GM18498 (cell line): ENCODE measurements around the gene VPS11.
"Not testable (repeated sequence)": the region's sequence is repeated elsewhere in the genome, so short reads cannot be mapped to it uniquely, and the experiment has no call there.

Experiments used
- ATAC-seq: cut with Tn5 transposase; IDR thresholded peaks from one replicate; pipeline ENCODE4 v1.9.1; 2021; ENCODE audit warnings: mild to moderate bottlenecking, moderate library complexity; ENCODE audit not compliant: unreplicated experiment

Gene VPS11

DNA sequence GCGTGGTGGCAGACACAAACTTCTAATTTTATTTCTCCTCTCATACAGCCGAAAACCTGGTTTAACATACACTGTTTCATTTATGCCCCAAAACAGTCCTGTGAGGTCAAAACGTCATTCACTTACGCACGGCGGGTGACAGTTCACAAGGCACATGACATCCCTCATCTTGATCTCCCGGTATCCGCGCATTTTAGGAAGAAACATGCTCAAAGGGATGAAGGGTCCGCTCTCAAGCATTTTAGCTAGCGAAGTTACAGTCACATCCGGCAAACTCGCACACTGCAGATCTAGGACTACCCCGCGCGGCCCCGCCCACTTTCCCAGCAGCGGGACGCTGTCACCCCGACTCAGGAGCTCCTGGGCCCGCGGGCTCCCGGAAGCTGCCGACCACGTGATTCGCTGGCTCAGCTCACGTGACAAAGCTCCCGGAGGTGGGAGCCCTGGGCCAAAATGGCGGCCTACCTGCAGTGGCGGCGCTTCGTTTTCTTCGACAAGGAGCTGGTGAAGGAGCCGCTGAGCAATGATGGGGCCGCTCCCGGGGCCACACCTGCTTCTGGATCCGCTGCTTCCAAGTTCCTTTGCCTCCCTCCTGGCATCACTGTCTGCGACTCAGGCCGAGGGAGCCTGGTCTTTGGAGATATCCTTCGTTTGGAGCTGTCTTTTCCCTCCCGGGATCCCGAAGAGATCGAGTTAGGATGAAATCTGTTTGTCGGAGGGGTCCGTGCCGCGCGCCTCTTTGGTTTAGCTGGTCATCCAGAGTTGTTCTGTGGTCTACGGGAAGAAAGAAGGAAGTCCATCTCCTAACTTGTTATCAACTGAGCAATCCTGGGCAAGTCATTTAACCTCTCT lies at the start of gene VPS11:
TSS of gene VPS11 (plus strand) at position 448 of the 852 bp plus-strand sequence. CDS start at position 454, 6 bp downstream.
- peak; percentile 93 for ATAC-seq

DNA sequence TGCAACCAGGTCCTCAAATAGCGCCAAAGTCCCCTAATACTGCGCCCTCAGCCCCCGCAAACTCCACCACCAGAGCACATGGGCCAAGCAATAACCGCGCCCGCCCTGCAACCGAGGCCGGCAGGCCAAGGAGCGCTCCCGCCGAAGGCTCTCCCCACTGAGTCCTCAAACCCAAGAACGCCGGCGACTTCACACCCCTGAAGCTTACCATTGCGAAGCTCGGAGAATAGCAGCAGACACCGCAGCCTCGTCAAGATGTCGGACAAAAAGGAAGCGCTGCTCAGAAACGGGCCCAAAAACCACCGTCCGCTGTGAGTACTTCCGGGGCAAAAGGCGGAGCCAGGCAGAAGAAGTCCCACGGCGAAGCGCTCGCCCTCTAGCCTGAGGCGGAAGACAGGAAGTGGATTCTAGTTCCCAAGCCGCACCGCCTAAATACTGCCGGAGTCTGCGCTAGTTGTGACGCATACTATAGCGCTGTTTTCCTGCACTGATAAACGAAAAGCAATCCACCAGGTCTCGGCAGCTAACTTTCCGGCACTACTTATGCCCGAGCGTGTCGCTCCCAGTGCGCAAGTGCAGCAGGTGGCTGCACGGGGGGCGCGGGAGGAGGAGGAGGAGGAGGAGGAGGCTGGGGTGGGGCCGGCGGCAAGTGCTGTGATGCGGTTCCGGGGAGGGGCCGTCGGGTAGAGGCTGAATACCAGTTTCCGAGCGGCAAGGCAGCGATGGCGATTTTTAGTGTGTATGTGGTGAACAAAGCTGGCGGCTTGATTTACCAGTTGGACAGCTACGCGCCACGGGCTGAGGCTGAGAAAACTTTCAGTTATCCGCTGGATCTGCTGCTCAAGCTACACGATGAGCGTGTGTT lies 49.3 kb upstream of the VPS11 start, which contains the start of the genes RPS25 and TRAPPC4:
TSS of gene RPS25 (minus strand) at position 270 of the 865 bp plus-strand sequence. CDS start at position 211, 59 bp downstream.
TSS of gene TRAPPC4 (plus strand) at position 693 of the 865 bp plus-strand sequence. CDS start at position 723, 30 bp downstream.
- peak; percentile 84 for ATAC-seq

GRCh38 chr11:119019996-119020395 lies 47.6 kb upstream of the VPS11 start:
- no peak for ATAC-seq

- no peak for ATAC-seq
Measured at GRCh38 chr11:119021631-119022030, 46.0 kb upstream of the VPS11 start.

DNA sequence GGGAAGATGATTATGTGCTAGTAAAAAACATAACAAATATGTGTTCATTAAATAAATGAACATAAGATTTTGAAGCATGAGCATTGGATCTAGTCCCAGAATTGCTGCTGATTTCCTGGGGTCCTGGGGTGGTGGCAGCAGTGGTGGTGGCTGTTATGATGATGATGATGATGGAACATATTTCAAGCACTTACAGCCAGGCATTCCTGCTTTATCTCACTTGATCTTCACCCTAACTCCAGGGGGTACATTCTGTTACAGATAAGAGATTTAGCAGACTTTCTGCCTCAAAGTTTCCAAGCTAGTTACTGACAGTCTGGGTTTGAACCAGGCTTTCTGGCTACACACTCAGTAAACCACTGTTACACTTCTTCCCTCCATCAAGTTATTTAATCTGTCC lies 43.9 kb upstream of the VPS11 start:
- ATAC-seq: no peak

GRCh38 chr11:119024430-119025098 lies 43.1 kb upstream of the VPS11 start:
- no peak for ATAC-seq

DNA sequence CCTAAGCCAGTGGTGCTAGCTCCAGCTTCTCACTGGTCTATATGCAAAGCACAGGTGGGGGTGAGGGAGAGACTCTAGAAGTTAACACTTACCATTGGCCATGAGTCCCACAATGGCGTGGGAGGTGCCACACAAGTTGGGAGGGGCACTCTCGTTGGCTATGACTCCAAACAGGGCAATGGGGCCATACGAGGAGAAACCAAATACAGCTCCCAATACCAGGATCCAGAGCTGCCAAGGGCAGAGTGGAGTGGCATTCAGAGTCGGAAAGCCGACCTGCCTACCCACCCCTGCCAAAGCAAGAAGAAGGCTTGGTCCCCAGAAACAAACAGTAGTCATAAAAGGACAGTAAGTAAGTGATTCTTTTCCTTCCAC lies 42.5 kb upstream of the VPS11 start:
- ATAC-seq: no peak

GRCh38 chr11:119025541-119025940 lies 42.1 kb upstream of the VPS11 start:
- no peak for ATAC-seq

DNA sequence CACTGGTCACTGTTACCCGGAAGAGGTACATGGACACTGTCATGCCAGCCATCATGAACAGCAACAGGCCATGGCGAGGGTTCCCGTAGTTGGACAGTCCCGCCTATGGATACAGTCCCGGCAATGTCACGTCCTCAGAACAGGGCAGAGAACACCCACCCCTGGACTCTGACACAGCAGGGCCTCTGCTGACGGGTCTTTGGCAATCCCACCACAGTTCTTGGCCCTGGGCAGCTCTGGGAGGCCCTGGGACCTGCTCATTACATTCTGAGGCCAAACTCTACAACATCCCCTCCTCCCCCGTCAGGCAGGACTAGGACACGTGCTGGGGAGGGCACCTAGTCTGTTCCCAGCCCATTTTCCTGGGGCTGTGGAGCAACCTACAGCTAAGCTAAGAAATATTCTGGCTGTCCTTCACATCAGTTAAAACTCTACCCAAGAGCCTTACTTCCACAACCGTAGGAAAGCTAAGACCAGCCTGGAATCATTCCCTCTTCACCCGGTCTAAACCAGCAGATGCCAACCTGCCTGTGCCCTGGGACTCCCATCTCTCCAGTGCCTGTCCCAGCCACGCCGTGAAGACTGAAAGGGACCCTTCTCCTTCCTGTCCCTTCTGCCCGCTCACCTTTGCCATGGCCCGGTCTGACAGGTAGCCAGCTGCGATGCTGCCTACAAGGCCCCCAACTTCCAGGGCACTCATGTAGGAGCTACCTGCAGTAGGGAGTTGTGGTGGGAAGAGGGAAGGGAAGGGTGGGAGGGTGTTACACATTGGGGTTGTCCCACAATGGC lies 41.4 kb upstream of the VPS11 start:
- no peak for ATAC-seq

GRCh38 chr11:119026970-119027369 lies 40.6 kb upstream of the VPS11 start:
- no peak for ATAC-seq

DNA sequence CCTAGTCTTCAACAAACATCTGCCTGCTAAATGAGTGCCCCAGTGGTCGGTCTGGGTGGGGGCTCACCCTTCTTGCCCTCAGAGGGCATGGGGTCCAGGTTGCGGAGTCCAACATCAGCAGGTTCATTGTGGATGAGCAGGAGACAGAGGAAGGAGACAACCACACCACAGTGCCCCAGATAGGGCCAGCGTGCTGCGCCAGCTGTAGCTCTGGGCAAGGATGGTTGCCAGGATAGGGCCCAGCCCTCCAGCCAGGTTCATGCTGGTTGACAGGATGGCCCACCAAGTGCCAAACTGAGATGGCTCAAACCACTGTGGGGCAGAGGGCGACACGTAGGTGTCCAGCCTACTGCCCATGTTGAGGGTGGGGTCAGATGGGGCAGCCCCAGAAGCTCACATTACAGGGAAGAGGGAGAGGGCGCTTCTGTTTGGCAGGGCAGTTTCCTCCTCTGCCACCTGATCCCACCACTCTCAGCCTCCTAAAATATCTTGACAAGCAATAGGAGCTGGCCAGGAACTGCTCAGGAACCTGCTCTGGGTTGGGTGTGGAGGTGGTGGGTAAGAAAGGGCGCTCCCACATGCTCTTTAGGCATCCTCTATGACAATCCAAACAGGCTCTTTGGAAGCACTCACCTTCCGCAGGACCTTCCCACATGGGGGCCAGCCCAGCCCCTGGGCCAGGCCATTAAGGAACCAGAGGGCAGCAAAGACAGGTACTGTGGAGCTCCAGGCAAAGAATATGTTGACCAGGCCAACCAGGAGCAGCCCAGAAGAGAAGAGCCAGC lies 39.9 kb upstream of the VPS11 start:
- ATAC-seq: no peak

DNA sequence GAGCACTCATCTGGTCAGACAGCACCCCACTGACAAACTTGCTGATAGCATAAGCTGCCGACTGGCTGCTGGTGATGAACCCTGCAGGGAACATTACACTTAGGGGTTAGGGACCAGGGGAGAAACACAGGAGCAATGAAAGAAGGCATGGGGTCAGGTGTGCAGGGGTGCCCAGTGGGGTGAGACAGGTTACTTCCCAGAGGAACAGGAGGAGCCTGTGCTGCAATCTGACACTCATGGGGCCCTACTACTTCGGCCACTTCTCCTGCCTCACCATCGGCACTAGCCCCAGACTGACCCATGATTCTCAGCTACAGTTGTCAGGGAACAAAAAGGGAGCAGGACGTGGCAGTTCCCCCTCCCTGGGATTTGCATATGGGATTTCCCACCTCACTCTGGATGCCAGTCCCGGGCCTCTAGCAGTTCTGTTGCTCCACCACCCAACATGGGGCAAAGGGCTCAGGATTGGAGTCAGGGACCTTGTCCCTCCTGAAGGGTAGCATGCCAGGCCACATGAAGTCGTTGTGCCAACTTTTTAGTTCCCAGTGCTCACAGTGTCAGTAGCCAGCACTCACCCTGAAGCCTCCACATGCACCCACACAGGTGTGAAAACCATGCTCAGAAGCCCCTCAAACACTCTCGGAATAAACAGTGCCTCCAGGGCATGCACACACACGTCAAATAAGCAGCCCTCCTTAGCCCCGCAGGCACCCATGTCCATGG lies 39.1 kb upstream of the VPS11 start:
- ATAC-seq: no peak

- no peak for ATAC-seq
Measured at GRCh38 chr11:119029069-119029339, 38.6 kb upstream of the VPS11 start.

DNA sequence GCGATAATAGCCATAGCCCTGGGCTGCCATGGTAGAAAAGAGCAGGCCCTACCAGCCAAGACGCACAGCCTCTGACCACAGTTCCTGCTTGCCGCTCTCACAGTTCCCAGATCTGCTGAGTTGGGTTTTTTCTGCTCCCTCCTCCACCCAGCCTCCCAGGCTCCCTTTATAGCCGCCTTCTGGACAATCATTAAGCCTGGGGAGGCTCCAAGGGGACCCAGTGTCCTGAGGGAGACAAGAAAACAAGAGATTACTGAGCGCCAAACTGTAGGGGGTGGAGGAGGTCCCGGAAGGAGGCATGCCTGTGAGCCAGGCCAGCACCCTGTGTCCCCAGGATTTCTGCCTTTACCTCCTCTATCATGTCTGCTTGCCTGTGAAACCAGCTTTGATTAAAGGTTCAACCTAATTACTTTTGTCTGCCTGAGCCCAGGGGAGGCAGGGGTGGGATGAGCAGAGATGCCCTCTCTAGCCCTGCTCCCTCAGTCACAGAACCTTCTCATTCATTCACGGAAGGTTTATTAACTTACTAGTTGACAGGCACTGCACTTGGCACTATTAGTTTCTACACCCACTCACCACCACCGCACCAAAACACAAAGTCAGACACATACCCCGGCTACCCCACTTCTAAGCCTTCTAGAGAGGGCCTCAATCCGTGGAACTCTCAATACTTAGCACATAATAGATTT lies 38.1 kb upstream of the VPS11 start:
- peak; percentile 9 for ATAC-seq

- ATAC-seq: peak; percentile 15
Measured at GRCh38 chr11:119030029-119030328, 37.6 kb upstream of the VPS11 start.

GRCh38 chr11:119030329-119031047 lies 37.1 kb upstream of the VPS11 start, which contains the start of gene SLC37A4:
TSS of gene SLC37A4 (minus strand) at chr11:119030877.
- ATAC-seq: peak; percentile 90

- no peak for ATAC-seq
Measured at GRCh38 chr11:119031912-119032280, 35.7 kb upstream of the VPS11 start.

- ATAC-seq: not testable (repeated sequence)
Measured at GRCh38 chr11:119033421-119033820, 34.2 kb upstream of the VPS11 start.
